Testis (tissue), 2 donors: ENCODE data around the gene RAET1G.
"Not testable (repeated sequence)": the region's sequence is repeated elsewhere in the genome, so short reads cannot be mapped to it uniquely, and the experiment has no call there.

Experiments used
- POLR2A ChIP-seq: fragments of 450-650 bp; IDR thresholded peaks from one replicate; pipeline ENCODE4 v1.6.1; 2017; ENCODE audit warnings: antibody characterized with exemption, mild to moderate bottlenecking, moderate library complexity
- TF ChIP-seq, protein P1 (sequence below), 3 experiments: fragments of 450-650 bp in 2 of 3; fragments of 200-600 bp in 1 of 3; sonication (generic) in 1 of 3; IDR thresholded peaks; one replicate each; pipeline ENCODE4 v1.5.1; 2016 to 2019; ENCODE audit warnings: antibody characterized with exemption in 3 of 3, mild to moderate bottlenecking in 2 of 3, moderate library complexity in 1 of 3

GRCh38 chr6:149955654-149956317, 32.9 kb upstream of the RAET1G start:
- not testable (repeated sequence) for TF ChIP-seq POLR2A
- TF ChIP-seq, protein P1, sequence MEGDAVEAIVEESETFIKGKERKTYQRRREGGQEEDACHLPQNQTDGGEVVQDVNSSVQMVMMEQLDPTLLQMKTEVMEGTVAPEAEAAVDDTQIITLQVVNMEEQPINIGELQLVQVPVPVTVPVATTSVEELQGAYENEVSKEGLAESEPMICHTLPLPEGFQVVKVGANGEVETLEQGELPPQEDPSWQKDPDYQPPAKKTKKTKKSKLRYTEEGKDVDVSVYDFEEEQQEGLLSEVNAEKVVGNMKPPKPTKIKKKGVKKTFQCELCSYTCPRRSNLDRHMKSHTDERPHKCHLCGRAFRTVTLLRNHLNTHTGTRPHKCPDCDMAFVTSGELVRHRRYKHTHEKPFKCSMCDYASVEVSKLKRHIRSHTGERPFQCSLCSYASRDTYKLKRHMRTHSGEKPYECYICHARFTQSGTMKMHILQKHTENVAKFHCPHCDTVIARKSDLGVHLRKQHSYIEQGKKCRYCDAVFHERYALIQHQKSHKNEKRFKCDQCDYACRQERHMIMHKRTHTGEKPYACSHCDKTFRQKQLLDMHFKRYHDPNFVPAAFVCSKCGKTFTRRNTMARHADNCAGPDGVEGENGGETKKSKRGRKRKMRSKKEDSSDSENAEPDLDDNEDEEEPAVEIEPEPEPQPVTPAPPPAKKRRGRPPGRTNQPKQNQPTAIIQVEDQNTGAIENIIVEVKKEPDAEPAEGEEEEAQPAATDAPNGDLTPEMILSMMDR (IDR thresholded peaks at IDR 0.05) = not testable (repeated sequence)
